Effector memory CD8-positive, alpha-beta T cell (primary cell): Measurements from ENCODE around the gene GLT1D1.
A peak's percentile ranks its signal among the peaks of the same experiment; 100 is the strongest.

ENCODE experiments used
- ATAC-seq: fragments of 150-1000 bp; cut with Tn5 transposase; replicated peaks from 2 replicates; pipeline ENCODE4 v1.10.0; 2021; ENCODE audit warnings: mild to moderate bottlenecking, moderate library complexity
- DNase-seq, 3 experiments: peaks; one replicate each; pipeline ENCODE4 v3.0.0; 2021
- H3K27ac Mint-ChIP-seq, 2 donors: one replicate each; pipeline ENCODE4 v1.8.0; 2022; ENCODE audit warnings: mild to moderate bottlenecking in 2 of 2, mixed read lengths in 2 of 2, moderate library complexity in 2 of 2
- H3K27me3 Mint-ChIP-seq, 2 donors: one replicate each; pipeline ENCODE4 v1.8.0; 2022; ENCODE audit warnings: mixed read lengths in 2 of 2
- H3K36me3 Mint-ChIP-seq: one replicate; pipeline ENCODE4 v1.8.0; 2022; ENCODE audit warnings: mild to moderate bottlenecking, moderate library complexity, mixed read lengths; ENCODE audit not compliant: insufficient read depth
- H3K4me1 Mint-ChIP-seq, 2 donors: one replicate each; pipeline ENCODE4 v1.8.0; 2022; ENCODE audit warnings: low read depth in 2 of 2, mixed read lengths in 2 of 2
- H3K4me3 Mint-ChIP-seq, 2 donors: one replicate each; pipeline ENCODE4 v1.8.0; 2022; ENCODE audit warnings: mild to moderate bottlenecking in 2 of 2, mixed read lengths in 2 of 2, moderate library complexity in 2 of 2
- H3K9me3 Mint-ChIP-seq, 2 donors: one replicate each; pipeline ENCODE4 v1.8.0; 2022; ENCODE audit warnings: mixed read lengths in 2 of 2

GLT1D1 gene

DNA sequence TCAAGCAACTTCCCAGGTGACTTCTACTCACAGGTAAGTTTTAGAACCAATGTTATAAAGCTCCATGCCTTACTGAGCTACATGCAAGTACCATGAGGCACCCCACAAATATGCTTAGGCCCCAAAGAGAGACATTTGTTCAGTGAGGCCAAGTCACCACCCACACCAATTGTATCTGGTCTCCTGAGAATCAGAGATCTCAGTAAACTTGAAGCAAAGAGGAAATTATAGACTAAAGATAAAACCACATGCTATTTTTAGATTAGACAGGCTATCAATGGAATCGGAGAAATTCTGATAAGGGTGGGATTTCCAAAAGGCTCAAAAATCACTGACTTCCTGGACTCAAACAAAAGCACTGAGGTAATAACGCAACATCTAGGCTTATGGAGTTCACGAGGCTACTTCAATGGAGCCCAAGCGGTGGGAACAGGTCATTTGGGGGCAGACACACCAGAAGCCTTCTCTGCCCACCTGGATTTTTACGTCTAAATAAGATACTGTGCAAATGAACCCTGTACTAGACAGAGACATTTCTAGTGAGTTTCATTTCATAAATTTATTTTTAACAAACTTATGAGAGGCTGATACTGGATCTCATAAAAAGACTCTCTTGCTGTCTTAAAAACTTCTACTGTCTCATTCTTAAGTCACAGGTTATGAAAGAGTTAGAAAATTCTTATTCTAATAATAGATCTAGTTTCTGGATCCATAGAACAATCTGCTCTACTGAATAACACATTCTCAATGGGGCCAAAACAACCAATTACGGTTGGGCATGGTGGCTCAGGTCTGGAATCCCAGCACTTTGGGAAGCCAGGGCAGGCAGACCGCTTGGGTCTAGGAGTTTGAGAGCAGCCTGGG is 37.3 kb upstream of the GLT1D1 start:
- H3K9me3 Mint-ChIP-seq: no peaks in the 10 kb centered on the region
- H3K27ac Mint-ChIP-seq: peak overlapping the region; percentile 59 to 96
- H3K36me3 Mint-ChIP-seq: peaks cover 34% of the 10 kb centered on the region
- DNase-seq (no peak), ATAC-seq (no peak)
- no peaks in the 10 kb centered on the region for H3K27me3 Mint-ChIP-seq
- peaks cover 61 to 75% of the 10 kb centered on the region in 2 donors for H3K4me1 Mint-ChIP-seq
- H3K4me3 Mint-ChIP-seq: peak overlapping the region in 1 of 2 donors; percentile 3

DNA sequence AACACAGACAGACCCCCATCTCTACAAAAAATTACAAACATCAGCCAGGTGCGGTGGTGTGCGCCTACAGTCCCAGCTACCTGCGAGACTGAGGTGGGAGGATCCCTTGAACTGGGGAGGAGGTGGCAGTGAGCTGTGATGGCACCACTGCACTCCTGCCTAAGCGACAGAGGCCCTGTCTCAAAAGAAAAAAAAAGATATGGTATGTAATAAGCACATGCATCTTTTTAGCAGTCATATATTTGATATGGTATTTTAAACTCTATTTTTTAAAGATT is 36.7 kb upstream of the GLT1D1 start:
- Mint-ChIP-seq H3K27me3 (no peaks in the 10 kb centered on the region), H3K4me3 (peak overlapping the region in 1 of 2 donors; percentile 3), H3K27ac (peak overlapping the region; percentile 59 to 96), H3K9me3 (no peaks in the 10 kb centered on the region), H3K4me1 (peaks cover 62 to 74% of the 10 kb centered on the region in 2 donors), H3K36me3 (peaks cover 34% of the 10 kb centered on the region)
- DNase-seq (no peak), ATAC-seq (no peak)

DNA sequence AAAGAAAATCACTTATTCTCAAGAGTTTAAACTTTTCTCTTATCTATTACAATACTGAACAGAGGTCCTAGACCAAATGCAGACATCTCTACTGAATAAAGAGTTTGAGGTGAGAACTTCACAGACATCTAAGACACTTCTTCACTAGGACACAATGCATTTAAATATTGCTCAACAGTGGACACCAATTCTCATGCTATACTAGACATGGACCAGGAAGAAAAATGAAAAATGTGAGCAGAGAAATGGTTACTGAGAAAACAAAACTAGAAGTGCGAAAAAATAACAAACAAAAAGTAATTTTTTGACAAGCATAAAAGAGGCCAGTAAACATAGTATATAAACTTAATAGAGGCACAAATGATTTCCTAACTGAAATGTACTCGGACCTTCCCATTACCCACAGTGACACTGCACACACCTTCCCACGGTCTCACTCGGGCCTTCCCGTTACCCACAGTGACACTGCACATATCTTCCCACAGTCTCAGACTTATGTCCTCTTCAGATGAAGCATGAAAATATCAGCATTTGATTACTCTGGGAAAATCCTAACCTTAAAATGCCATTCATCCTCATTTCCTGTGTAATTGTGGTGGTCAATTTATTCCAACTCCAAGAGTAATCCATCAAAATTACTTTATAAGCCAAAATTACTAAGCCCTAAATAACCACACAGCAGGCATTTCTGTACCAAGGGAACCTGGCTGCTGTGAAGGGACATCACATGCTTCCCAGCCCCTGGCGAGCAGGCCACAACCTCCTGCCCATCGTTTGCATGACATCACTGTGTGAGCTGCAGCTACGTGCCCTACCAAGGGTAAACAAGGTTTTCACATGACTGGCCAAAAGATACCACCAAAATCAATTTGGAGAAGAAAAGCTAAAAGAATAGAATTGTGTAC is 35.9 kb upstream of the GLT1D1 start:
- ATAC-seq (peak; percentile 69), DNase-seq (no peak)
- H3K27ac Mint-ChIP-seq: peak overlapping the region; percentile 94 to 96
- peaks cover 64 to 75% of the 10 kb centered on the region in 2 donors for H3K4me1 Mint-ChIP-seq
- no peaks in the 10 kb centered on the region for H3K27me3 Mint-ChIP-seq
- H3K4me3 Mint-ChIP-seq: peak overlapping the region; percentile 56 to 72
- peaks cover 34% of the 10 kb centered on the region for H3K36me3 Mint-ChIP-seq
- no peaks in the 10 kb centered on the region for H3K9me3 Mint-ChIP-seq

DNA sequence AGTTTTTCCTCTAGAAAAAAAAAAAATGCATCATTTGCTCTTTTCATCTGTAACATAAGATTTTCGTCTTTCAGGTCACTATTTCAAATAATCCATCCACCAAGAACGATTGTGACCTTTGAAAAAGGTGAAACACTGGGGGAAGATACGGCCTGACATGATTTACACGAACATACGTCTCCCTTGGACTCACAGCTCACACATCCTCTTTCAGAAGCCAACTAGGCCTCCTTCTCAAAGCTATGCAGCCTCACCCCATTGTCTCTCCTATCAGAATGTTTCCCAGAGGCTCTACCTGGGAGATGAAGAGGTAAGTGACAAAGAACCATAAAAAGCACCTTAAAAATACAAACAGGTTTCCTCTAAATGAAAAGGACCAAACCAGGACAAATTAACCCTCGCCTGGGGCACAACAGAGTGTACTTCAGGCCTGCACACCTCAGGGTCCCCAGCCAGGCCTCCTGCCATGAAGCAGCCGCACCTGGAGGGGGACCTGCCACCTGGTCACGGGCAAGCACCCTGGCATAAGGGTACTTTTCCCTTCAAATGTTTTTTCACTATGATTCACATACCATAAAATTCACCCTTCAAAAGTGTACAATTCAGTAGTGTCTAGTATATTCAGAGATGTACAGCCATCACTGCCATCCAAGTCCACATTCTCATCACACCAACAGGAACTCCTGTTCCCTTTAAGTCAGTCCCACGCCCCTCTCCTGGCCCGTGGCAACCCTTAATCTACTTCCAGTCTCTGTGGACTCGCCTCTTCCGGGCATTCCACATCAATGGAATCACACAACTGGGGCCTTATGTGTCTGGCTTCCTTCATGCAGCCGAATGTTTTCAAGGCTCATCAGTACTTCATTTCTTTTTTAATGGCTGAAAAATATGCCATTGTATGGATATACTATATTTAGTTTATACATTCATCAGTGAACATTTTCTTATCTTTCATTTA is 34.9 kb upstream of the GLT1D1 start:
- H3K9me3 Mint-ChIP-seq: no peaks in the 10 kb centered on the region
- H3K36me3 Mint-ChIP-seq: peaks cover 28% of the 10 kb centered on the region
- no peaks in the 10 kb centered on the region for H3K27me3 Mint-ChIP-seq
- peak overlapping the region; percentile 56 to 72 for H3K4me3 Mint-ChIP-seq
- peak; percentile 14 for ATAC-seq
- no peak for DNase-seq
- H3K4me1 Mint-ChIP-seq: peaks cover 61 to 66% of the 10 kb centered on the region in 2 donors
- H3K27ac Mint-ChIP-seq: peak overlapping the region; percentile 94 to 96

DNA sequence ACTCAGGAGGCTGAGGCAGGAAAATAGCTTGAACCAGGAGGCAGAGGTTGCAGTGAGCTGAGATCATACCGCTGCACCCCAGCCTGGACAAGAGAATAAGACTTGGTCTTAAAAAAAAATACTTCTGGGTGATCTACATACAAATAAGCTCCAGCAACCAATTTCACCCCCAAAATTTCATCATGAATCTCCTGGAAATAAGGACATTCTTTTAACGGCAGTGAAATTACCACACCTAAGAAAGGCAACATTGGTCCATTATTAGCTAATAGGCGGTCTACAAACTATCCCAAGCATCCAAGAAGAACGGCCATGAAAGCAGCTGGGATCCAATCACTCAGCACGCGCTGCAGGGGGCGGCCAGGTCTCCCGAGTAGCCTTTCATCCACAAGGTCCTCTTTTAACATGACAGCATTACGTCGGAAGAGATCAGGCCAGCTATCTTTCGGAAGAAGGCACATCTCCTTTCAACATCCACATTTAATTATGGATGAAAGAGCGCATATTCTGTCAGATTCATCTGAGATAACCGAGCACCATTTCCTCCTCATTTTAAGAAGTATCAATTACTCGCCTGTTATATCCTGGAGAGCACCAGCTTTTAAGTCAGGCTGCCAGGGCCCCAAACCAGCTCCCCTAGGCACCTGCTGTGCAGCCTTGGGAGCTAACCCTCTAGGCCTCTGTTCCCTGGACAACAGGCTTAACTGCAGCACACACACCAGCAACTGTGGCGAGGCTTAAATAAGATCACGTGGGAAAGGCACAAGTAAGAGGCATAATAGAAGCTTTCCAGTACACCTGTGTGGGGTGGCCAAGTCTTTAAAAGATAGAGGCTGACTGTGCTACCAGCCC is 33.8 kb upstream of the GLT1D1 start:
- Mint-ChIP-seq H3K4me3 (peak overlapping the region; percentile 32 to 36), H3K27ac (peak overlapping the region; percentile 94 to 96)

DNA sequence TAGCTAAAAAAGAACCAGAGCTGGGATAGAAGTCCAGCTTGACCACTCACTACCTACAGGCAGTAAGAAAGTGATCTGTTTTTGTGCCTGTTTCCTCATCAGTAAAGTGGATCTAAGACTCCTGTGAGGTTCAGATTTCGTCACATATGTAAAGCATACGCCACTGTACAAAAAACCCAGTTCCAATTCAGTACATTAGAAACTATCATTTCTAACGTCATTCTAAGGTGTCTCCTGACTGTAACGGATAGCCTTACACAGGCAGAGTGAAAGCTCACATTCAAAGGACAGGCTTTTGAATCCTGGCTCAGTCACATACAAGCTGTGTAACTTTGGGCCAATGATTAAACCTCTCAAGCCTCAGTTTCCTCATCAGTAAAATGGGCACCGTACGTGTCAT is 33.0 kb upstream of the GLT1D1 start:
- no peaks in the 10 kb centered on the region for H3K9me3 Mint-ChIP-seq
- ATAC-seq: no peak
- H3K4me1 Mint-ChIP-seq: peaks cover 49 to 51% of the 10 kb centered on the region in 2 donors
- H3K27me3 Mint-ChIP-seq: no peaks in the 10 kb centered on the region
- H3K36me3 Mint-ChIP-seq: peaks cover 21% of the 10 kb centered on the region
- peak overlapping the region in 1 of 2 donors; percentile 36 for H3K4me3 Mint-ChIP-seq
- DNase-seq: no peak
- peak overlapping the region; percentile 83 to 89 for H3K27ac Mint-ChIP-seq

More for the DNA sequence above, 33.8 kb upstream of the GLT1D1 start:
- H3K36me3 Mint-ChIP-seq: peaks cover 23% of the 10 kb centered on the region
- H3K27me3 Mint-ChIP-seq: no peaks in the 10 kb centered on the region
- DNase-seq: no peak
- peaks cover 54 to 55% of the 10 kb centered on the region in 2 donors for H3K4me1 Mint-ChIP-seq
- ATAC-seq: no peak
- H3K9me3 Mint-ChIP-seq: no peaks in the 10 kb centered on the region

DNA sequence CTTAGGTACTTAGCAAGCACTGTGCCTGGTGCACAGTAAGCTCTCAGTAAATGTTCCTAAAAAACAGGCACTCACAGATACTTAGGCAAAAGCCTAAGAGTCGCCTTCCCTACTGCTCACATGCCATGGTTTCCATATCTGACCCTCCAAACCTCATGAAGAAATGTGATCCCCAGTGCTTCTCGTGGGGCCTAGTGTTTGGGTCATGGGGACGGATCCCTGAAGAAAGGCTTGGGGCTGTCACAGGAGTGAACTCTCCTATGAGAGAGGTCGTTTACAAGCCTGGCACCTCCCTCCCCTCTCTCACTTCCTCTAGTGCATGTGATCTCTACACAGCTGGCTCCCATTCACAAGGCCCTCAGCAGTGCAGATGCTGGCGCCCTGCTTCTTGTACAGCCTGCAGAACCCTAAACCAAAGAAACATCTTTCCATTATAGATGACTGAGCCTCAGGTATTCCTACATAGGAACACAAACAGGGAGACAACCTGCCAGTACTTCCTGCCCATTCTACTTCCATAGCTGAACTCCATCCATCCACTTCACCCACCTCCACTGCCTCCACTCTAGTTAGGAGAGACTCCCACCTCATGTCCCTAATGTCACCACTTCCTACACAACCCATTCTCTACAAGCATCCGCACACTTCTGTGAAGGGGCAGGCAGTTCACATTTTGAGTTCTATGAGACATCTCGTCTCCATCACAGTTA is 32.4 kb upstream of the GLT1D1 start:
- Mint-ChIP-seq H3K9me3 (no peaks in the 10 kb centered on the region), H3K27ac (peak overlapping the region; percentile 83 to 89), H3K27me3 (no peaks in the 10 kb centered on the region), H3K4me3 (peak overlapping the region; percentile 83 to 86), H3K36me3 (peaks cover 20% of the 10 kb centered on the region), H3K4me1 (peaks cover 45 to 46% of the 10 kb centered on the region in 2 donors)
- DNase-seq (peak in 1 of 3 experiments; percentile 25), ATAC-seq (peak; percentile 16)

DNA sequence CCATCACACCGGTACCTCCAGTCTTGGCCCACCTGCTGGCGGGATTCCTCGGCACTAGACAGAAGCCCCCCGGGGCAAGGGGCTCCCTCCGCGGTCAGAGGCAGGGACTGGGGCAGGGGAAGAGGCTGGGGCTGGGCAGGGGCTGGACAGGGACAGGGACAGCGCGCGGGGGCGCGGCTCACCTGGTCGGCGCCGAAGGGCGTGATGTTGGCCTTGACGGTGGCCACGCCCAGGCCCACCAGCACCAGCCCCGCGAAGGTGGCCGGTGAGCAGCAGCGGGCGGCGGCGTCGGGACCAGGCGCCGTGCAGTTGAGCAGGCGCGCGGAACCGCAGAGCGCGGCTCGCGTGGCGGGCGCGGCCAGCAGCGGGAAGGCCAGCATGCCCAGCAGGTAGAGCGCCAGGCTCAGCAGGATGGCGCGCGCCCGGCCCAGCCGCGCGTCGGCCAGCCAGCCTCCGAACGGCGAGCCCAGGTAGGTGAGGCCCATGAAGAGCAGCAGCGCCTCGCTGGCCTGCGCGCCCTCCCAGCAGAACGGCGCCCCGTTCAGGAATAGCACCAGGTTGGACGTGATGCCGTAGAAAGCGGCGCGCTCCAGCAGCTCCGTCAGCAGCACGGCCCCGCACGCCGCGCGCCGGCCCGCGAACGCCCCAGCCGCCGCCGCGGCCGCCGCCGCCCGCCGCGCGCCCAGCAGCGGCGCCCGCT is 29.9 kb upstream of the GLT1D1 start:
- no peaks in the 10 kb centered on the region for H3K9me3 Mint-ChIP-seq
- DNase-seq (no peak), ATAC-seq (peak; percentile 18)
- peak overlapping the region; percentile 72 to 80 for H3K27ac Mint-ChIP-seq
- peaks cover 28 to 32% of the 10 kb centered on the region in 2 donors for H3K4me1 Mint-ChIP-seq
- H3K36me3 Mint-ChIP-seq: peaks cover 17% of the 10 kb centered on the region
- H3K4me3 Mint-ChIP-seq: peak overlapping the region; percentile 86
- H3K27me3 Mint-ChIP-seq: no peaks in the 10 kb centered on the region

DNA sequence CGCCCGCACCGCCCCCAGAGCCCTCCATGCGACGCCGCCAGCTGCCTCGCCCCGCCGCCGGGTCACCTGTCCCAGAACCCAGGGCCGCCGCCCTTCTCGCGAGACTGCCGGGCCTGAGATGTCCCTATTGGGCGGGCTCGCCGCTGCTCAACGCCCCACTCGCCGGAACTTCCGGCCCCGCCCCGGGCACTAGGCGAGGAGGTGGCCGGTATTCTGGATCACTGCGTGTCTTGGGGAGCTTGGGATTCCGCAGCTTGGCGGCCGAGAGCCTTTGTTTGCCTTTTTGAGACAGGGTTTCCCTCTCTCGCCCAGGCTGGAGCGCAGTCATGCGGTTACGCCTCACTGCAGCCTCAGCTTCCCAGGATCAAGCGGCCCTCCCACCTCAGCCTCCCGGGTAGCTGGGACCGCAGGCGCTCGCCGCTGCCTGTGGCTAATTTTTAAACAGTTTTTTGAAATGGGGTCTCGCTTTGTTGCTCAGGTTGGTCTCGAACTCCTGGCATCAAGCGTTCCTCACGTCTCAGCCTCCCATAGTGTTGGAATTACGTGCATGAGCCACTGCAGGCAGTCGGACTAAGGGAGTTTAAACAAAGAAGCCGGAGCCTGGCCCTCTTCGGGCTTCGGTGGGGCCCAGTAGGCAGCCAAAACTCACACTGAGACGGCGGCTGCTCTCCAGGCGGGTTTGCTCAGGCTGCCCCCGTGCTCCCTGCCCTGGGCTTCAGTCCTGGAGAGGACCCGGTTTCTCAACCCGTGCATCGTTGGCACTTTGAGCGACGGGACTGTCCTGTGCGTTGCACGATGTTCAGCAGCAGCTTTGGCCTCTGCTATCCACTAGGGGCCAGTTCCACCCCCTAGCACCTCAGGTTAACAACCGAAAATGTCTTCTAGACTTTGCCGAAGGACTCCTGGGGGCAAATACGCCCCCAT is 29.1 kb upstream of the GLT1D1 start, which contains the start of gene SLC15A4:
SLC15A4 (minus strand) TSS at position 43 of the 924 bp plus-strand sequence; CDS start at position 28, 15 bp downstream.
- Mint-ChIP-seq H3K9me3 (no peaks in the 10 kb centered on the region), H3K4me3 (peak within 1 kb of the TSS; percentile 86), H3K27me3 (no peaks in the 10 kb centered on the region), H3K27ac (peak within 1 kb of the TSS; percentile 72 to 80), H3K4me1 (peaks cover 23 to 32% of the 10 kb centered on the region in 2 donors), H3K36me3 (peaks cover 17% of the 10 kb centered on the region)
- DNase-seq (peak; percentile 91 to 94 (median 92)), ATAC-seq (peak; percentile 92)

DNA sequence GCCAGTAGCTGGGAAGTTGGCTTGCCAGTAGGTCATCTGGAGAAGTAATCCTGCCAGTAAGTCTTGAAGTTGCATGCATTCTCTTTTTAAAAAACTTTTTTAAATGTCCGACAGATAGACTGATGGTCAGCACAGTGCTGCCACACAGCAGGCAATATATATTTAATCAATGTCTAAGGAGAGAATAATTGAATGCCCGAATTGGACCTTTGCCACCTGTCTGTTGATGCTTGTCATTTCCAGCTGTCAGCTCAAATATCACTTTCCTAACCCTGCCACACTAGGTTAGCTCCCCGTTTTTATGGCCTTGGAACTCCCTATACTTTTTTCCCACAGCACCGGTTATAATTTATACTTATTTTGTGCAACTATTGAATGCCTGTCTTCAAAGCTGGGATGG is 27.4 kb upstream of the GLT1D1 start:
- Mint-ChIP-seq H3K9me3 (no peaks in the 10 kb centered on the region), H3K27me3 (no peaks in the 10 kb centered on the region), H3K4me1 (peaks cover 28 to 32% of the 10 kb centered on the region in 2 donors), H3K4me3 (no peak overlapping the region), H3K36me3 (peaks cover 16% of the 10 kb centered on the region), H3K27ac (peak overlapping the region in 1 of 2 donors; percentile 8)
- DNase-seq (no peak), ATAC-seq (no peak)
